Endothelial cell of umbilical vein (primary cell): ENCODE measurements around the gene RSPH6A.

ENCODE experiments used
- CTCF ChIP-seq, 2 donors: IDR thresholded peaks; 1 replicate in 1 of 2; 2 replicates in 1 of 2; pipeline ENCODE4 v1.5.1; 2011; ENCODE audit warnings: low read length in 2 of 2, mild to moderate bottlenecking in 2 of 2, moderate library complexity in 2 of 2, control low read depth in 1 of 2, inconsistent platforms in 1 of 2, low read depth in 1 of 2; ENCODE audit not compliant: insufficient read depth in 1 of 2; ENCODE audit errors: extremely low read depth in 1 of 2
- EZH2 ChIP-seq: IDR thresholded peaks from 2 replicates; pipeline ENCODE4 v1.6.1; 2012; ENCODE audit warnings: borderline replicate concordance, low read depth, mild to moderate bottlenecking, moderate library complexity, low read length, inconsistent platforms; ENCODE audit not compliant: severe bottlenecking
- JUN ChIP-seq: IDR thresholded peaks from 2 replicates; pipeline ENCODE4 v1.6.1; 2011; ENCODE audit warnings: borderline replicate concordance, low read depth; ENCODE audit not compliant: insufficient read length, insufficient read depth
- MYC ChIP-seq: IDR thresholded peaks from one replicate; pipeline ENCODE4 v1.6.1; 2011; ENCODE audit warnings: mild to moderate bottlenecking, low read depth, low read length
- POLR2A ChIP-seq: IDR thresholded peaks from 2 replicates; pipeline ENCODE4 v1.6.1; 2012; ENCODE audit warnings: low read depth, mild to moderate bottlenecking, control low read depth, low read length
- POLR2AphosphoS5 ChIP-seq: IDR thresholded peaks from 2 replicates; pipeline ENCODE4 v1.6.1; 2012; ENCODE audit warnings: low read depth, mild to moderate bottlenecking, control low read depth, low read length, moderate library complexity; ENCODE audit not compliant: insufficient read depth

DNA sequence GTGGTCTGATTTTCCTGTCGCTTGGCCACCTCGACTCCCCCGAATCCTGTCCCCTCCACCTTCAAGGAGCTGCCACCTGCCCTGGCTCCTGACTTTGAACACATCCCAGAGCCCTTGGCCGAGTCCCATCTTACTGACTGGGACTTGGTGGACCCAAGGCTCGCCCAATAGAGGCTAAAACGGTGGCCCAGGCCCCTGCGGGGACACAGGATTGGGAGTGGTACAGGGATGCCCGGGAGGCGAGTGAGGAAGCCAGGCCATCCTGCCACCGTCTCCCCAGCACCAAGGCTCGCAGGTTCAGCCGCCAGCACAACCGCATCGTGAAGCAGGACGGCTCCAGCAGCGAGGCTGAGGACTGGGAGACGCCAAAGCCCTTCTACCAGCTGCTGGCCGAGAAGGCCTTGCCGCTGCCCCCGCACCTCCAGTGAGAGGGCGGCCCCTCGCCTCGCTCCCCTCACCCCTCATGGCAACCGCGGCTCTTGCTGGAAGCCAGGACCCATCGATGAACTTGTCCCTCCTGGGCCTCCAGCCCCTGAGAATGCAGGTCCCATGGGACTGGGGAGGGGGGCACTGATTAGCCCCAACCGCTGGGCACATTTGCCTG, 51.3 kb downstream of the RSPH6A start:
- TF ChIP-seq CTCF (IDR thresholded peaks at IDR 0.05; ENCODE audit: extremely low read depth in 1 of 2, insufficient read depth in 1 of 2, low read depth in 1 of 2, low read length in 2 of 2) (no peak), POLR2A (no peak), POLR2AphosphoS5 (no peak), EZH2 (no peak), MYC (no peak), JUN (no peak)
